GM12878 (cell line): ENCODE data around the gene GLB1L3. TPM values are rescaled to one million over a fixed set of nuclear protein-coding genes. Genes with fewer than 3 reads are reported as not detected.

Source experiments
- ATAC-seq: fragments of 200-7000 bp; cut with Tn5 transposase; 3 replicates; pipeline ENCODE4 v1.9.1; 2020; ENCODE audit warnings: mild to moderate bottlenecking, moderate library complexity
- BruUV-seq: library from RNA; stranded (reverse); fragments of 400-500 nt; replicated peaks from 2 replicates; lab custom pipeline; 2021; lab: Mats Ljungman, UMichigan
- CTCF ChIA-PET: fragments of 300-600 bp; sonication (Branson Sonifier 250); formaldehyde crosslinking; extraction: SDS; loops from one replicate; lab custom pipeline; 2021; ENCODE audit warnings: inconsistent platforms; lab: Yijun Ruan, JAX
- POLR2A ChIA-PET: fragments of 350-600 bp; formaldehyde crosslinking; extraction: SDS; loops from one replicate; lab custom pipeline; 2021; ENCODE audit warnings: inconsistent platforms; lab: Charles Lee
- RAD21 ChIA-PET: fragments of 300-600 bp; sonication (Branson Sonifier 250); formaldehyde crosslinking; loops from one replicate; lab custom pipeline; 2023; ENCODE audit warnings: antibody characterized with exemption; ENCODE audit not compliant: unreplicated experiment; lab: Charles Lee
- SMC1A ChIA-PET: fragments of 300-600 bp; sonication (Branson Sonifier 250); formaldehyde crosslinking; loops from one replicate; lab custom pipeline; 2023; ENCODE audit not compliant: unreplicated experiment, uncharacterized antibody; lab: Charles Lee
- DNase-seq: peaks from one replicate; pipeline ENCODE4 v3.0.0-alpha.2; 2011; ENCODE audit warnings: low read depth, low spot score
- FAIRE-seq: peaks from 3 replicates; lab custom pipeline; 2011; peaks lifted over from hg19 to GRCh38; lab: Jason Lieb, UNC
- H2AFZ ChIP-seq: 2 replicates; pipeline ENCODE4 v1.6.0; 2011; ENCODE audit warnings: low read depth, low read length, control low read depth; ENCODE audit not compliant: control insufficient read depth
- H3K27ac ChIP-seq: 2 replicates; pipeline ENCODE4 v1.5.1; 2011; ENCODE audit warnings: control low read depth; ENCODE audit not compliant: control insufficient read depth, insufficient read depth
- H3K27me3 ChIP-seq, 2 experiments: replicated peaks in 1 of 2; 2 replicates each; pipeline versions ENCODE4 v1.6.0 to v1.6.1; 2011; ENCODE audit warnings: low read length in 1 of 2; ENCODE audit not compliant: control insufficient read depth in 2 of 2, insufficient read depth in 2 of 2
- H3K36me3 ChIP-seq, 2 experiments: 2 replicates each; pipeline ENCODE4 v1.5.1; 2011; ENCODE audit warnings: low read length in 1 of 2; ENCODE audit not compliant: control insufficient read depth in 2 of 2, insufficient read depth in 2 of 2
- H3K4me1 ChIP-seq: 2 replicates; pipeline ENCODE4 v1.6.1; 2011; ENCODE audit warnings: mild to moderate bottlenecking, low read length, moderate library complexity, mixed read lengths; ENCODE audit not compliant: control insufficient read depth, insufficient read depth
- H3K4me2 ChIP-seq: 2 replicates; pipeline ENCODE4 v1.6.0; 2011; ENCODE audit warnings: control low read depth; ENCODE audit not compliant: control insufficient read depth, insufficient read depth
- H3K4me3 ChIP-seq: fragments of 200-600 bp; sonication (generic); 2 replicates; pipeline ENCODE4 v1.5.1; 2016
- H3K79me2 ChIP-seq: 2 replicates; pipeline ENCODE4 v1.6.0; 2011; ENCODE audit warnings: low read length; ENCODE audit not compliant: control insufficient read depth, insufficient read depth
- H3K9ac ChIP-seq: 2 replicates; pipeline ENCODE4 v1.8.0; 2011; ENCODE audit warnings: low read length, control low read depth, mixed read lengths; ENCODE audit not compliant: control insufficient read depth, insufficient read depth
- H3K9me3 ChIP-seq: replicated peaks from 3 replicates; pipeline ENCODE4 v1.5.1; 2011; ENCODE audit warnings: mild to moderate bottlenecking, low read length; ENCODE audit not compliant: control insufficient read depth, insufficient read depth
- H4K20me1 ChIP-seq: 2 replicates; pipeline ENCODE4 v1.6.0; 2011; ENCODE audit not compliant: control insufficient read depth, insufficient read depth
- ATF7 ChIP-seq: fragments of 450-650 bp; IDR thresholded peaks from 2 replicates; pipeline ENCODE4 v1.6.1; 2016; ENCODE audit warnings: low read depth, mild to moderate bottlenecking
- CEBPB ChIP-seq, 2 experiments: fragments of 150-350 bp in 1 of 2; IDR thresholded peaks; 2 replicates each; pipeline ENCODE4 v1.6.1; 2012 to 2014; ENCODE audit warnings: low read depth in 2 of 2, low read length in 2 of 2, borderline replicate concordance in 1 of 2, inconsistent platforms in 1 of 2
- CHD1 ChIP-seq: IDR thresholded peaks from 2 replicates; pipeline ENCODE4 v1.6.1; 2012; ENCODE audit warnings: low read depth, low read length, improper control_type of control experiment
- EZH2 ChIP-seq: IDR thresholded peaks from 2 replicates; pipeline ENCODE4 v1.6.1; 2012; ENCODE audit warnings: low read depth, mild to moderate bottlenecking, control low read depth, inconsistent platforms, low read length, borderline replicate concordance; ENCODE audit not compliant: control insufficient read depth
- HCFC1 ChIP-seq: fragments of 150-350 bp; IDR thresholded peaks from 2 replicates; pipeline ENCODE4 v1.6.1; 2014; ENCODE audit warnings: low read length
- RELA ChIP-seq: fragments of 450-650 bp; IDR thresholded peaks from 2 replicates; pipeline ENCODE4 v1.8.0; 2014; ENCODE audit warnings: borderline replicate concordance; ENCODE audit not compliant: partially characterized antibody
- SPI1 ChIP-seq: IDR thresholded peaks from 2 replicates; pipeline ENCODE4 v1.6.1; 2011; ENCODE audit warnings: low read depth, mild to moderate bottlenecking, low read length, moderate library complexity, borderline replicate concordance; ENCODE audit not compliant: insufficient read depth
- SREBF1 ChIP-seq: IDR thresholded peaks from 2 replicates; pipeline ENCODE4 v1.6.1; 2012; ENCODE audit warnings: mild to moderate bottlenecking, low read length
- TBL1XR1 ChIP-seq: IDR thresholded peaks from 2 replicates; pipeline ENCODE4 v1.6.1; 2012; ENCODE audit warnings: low read depth, low read length, improper control_type of control experiment
- WGBS: methylation state at CpG from one replicate; pipeline ENCODE4 v1.1.6; 2016; ENCODE audit warnings: low lambda C conversion rate; ENCODE audit not compliant: insufficient replicate concordance, insufficient coverage; ENCODE audit errors: missing lambda C conversion rate; 5-methylcytosine and 5-hydroxymethylcytosine counted together
- in situ Hi-C: fragments of 300-500 bp; cut with MboI; formaldehyde crosslinking; loops from 9 replicates; pipeline ENCODE4 v1.14.3; 2018; ENCODE audit warnings: mixed read lengths
- intact Hi-C: fragments of 100-400 bp; cut with micrococcal nuclease; formaldehyde crosslinking; loops from one replicate; pipeline ENCODE4 v1.14.2; 2022; ENCODE audit not compliant: unreplicated experiment
- polyA plus RNA-seq, 11 experiments: library from polyadenylated mRNA; depleted of rRNA in 4 of 11; unstranded in 6 of 11; stranded (reverse) in 5 of 11; fragments of >200 nt; fragmentation: Nextera tagmentation in 4 of 11; fragmentation: Illumina TruSeq in 1 of 11; extraction: Ambion mirVana in 4 of 11; extraction: Trizol in 1 of 11; gene quantifications; 1 replicate in 1 of 11; 2 replicates in 10 of 11; pipeline versions ENCODE4 v1.2.1 to v1.2.3, GENCODE V29; 2011 to 2016; ENCODE audit warnings: inconsistent platforms in 2 of 11, missing spikeins in 2 of 11, low read depth in 1 of 11
- total RNA-seq, 4 experiments: library from RNA; depleted of rRNA in 3 of 4; stranded (reverse); fragments of >200 nt in 3 of 4; fragmentation: Illumina TruSeq in 1 of 4; extraction: Trizol in 1 of 4; gene quantifications; 2 replicates each; pipeline versions ENCODE4 v1.2.1 to v1.2.3, GENCODE V29; 2013 to 2021
- TF ChIP-seq, protein P1 (sequence below): IDR thresholded peaks from 2 replicates; pipeline ENCODE4 v1.6.1; 2012; ENCODE audit warnings: low read depth, low read length, improper control_type of control experiment
- TF ChIP-seq, protein P2 (sequence below): fragments of 450-650 bp; IDR thresholded peaks from 2 replicates; pipeline ENCODE4 v1.6.1; 2014; ENCODE audit warnings: mild to moderate bottlenecking

GLB1L3 gene
- total and polyA plus RNA-seq, 10 of the 15 experiments (the other 5 are each of a cell fraction or from before 2014, with no cell fraction given) = 0.53 to 2.9 (median 1.9) TPM; not detected in 1

DNA sequence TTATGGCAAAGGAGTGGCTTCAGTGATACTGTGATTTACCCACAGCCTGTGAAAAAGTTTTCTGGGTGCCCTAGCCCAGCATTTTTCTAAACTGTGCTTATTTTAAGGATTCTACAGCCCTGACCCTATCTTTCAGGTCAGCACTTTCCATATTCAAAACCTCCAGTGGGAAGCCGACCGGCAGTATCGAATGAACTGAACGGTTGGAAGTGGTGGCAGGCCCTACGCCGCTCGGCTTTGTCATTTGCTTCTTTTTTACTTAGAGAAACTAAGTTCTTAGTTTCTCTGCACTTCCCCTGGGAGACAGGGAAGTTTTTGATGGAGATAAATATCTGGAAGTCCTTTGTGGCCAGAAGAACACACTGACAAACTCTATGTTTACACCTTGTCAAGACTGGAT, 56.6 kb downstream of the GLB1L3 start:
- H3K9ac ChIP-seq = no peak overlapping the region
- TF ChIP-seq EZH2 (no peak), SPI1 (no peak), RELA (no peak), TBL1XR1 (no peak), HCFC1 (no peak), CHD1 (no peak), SREBF1 (no peak), CEBPB (IDR thresholded peaks at IDR 0.05; ENCODE audit: borderline replicate concordance in 1 of 2, low read depth in 2 of 2, low read length in 2 of 2) (no peak), ATF7 (no peak)
- TF ChIP-seq, protein P1, sequence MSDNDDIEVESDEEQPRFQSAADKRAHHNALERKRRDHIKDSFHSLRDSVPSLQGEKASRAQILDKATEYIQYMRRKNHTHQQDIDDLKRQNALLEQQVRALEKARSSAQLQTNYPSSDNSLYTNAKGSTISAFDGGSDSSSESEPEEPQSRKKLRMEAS = no peak
- TF ChIP-seq, protein P2, sequence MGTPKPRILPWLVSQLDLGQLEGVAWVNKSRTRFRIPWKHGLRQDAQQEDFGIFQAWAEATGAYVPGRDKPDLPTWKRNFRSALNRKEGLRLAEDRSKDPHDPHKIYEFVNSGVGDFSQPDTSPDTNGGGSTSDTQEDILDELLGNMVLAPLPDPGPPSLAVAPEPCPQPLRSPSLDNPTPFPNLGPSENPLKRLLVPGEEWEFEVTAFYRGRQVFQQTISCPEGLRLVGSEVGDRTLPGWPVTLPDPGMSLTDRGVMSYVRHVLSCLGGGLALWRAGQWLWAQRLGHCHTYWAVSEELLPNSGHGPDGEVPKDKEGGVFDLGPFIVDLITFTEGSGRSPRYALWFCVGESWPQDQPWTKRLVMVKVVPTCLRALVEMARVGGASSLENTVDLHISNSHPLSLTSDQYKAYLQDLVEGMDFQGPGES = no peak
- ChIA-PET RAD21 (no interaction called here), POLR2A (no interaction called here), CTCF (no interaction called here), SMC1A (no interaction called here)
- no peaks in the 10 kb centered on the region for H3K9me3 ChIP-seq
- no peaks in the 10 kb centered on the region for H4K20me1 ChIP-seq
- intact Hi-C loops (no loop called here), in situ Hi-C loops (no loop called here)
- FAIRE-seq (no peak), ATAC-seq (no peak), DNase-seq (no peak)
- no peak overlapping the region for H3K27ac ChIP-seq
- no peak overlapping the region for H2AFZ ChIP-seq
- BruUV-seq = no TSS peak
- H3K4me2 ChIP-seq = no peak overlapping the region
- WGBS = 94% methylated on average over 7 of the region's 7 CpGs
- H3K79me2 ChIP-seq = no peaks in the 10 kb centered on the region
- peaks cover 0 to 3% of the 10 kb centered on the region in 2 experiments; a peak in 3 of 4 replicates for H3K27me3 ChIP-seq
- H3K36me3 ChIP-seq = no peaks in the 10 kb centered on the region
- no peak overlapping the region for H3K4me3 ChIP-seq
- H3K4me1 ChIP-seq = no peaks in the 10 kb centered on the region; the same call in 1 of the 2 replicates
